Measurements from ENCODE around the gene SBNO2.

DNA sequence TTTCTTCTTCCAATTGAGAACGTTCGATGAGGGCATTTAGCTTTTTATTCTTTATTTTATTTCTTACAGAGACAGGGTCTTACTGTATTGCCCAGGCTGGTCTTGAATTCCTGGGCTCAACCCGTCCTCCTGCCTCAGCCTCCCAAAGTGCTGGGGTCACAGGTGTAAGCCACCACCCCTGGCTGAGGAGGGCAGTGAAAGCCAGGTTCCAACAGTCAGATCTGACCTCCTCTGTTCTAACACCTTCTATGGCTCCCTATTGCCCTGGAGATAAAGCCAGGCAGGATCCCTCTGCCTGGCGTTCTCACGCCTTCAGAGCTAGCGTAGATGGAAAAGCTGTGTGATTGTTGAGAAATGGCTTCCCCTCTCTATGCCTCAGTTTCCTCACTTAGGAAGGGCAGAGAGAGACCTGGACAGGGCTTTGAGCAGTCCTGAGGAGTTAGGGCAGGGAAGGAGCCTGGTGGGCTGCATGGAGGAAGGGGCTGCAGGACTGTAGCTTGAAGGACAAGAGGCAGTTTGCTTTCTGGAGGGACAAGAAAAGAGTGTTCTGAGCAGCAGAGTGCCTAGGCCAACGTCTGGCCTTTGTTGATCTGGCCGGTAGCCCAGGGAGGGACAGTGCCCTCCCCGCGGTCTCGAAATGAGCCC is 101.6 kb downstream of the SBNO2 start:
- no peak for TF ChIP-seq POLR2AphosphoS5 (IDR thresholded peaks at IDR 0.05; ENCODE audit: insufficient read depth, low read depth, low read length)
- no peak for TF ChIP-seq POLR2A (IDR thresholded peaks at IDR 0.05; ENCODE audit: low read depth, low read length)

All from endothelial cell of umbilical vein (primary cell).